HepG2 (cell line): Measurements from ENCODE around the gene SRC. TPM values are rescaled to one million over a fixed set of nuclear protein-coding genes. Genes with fewer than 3 reads are reported as not detected.

Experiments
- CREB3 ChIP-seq: sonication (generic); formaldehyde crosslinking; IDR thresholded peaks from 2 replicates; pipeline ENCODE4 v1.5.0; 2020; ENCODE audit warnings: missing genetic modification reagents
- GATAD1 ChIP-seq: IDR thresholded peaks from 2 replicates; pipeline ENCODE4 v1.6.1; 2016; ENCODE audit warnings: missing genetic modification reagents, missing compliant biosample characterization
- KDM6A ChIP-seq: IDR thresholded peaks from 2 replicates; pipeline ENCODE4 v1.6.1; 2016; ENCODE audit warnings: low read depth
- MAZ ChIP-seq, 2 experiments: sonication (generic) in 1 of 2; formaldehyde crosslinking in 1 of 2; IDR thresholded peaks; 2 replicates each; pipeline versions ENCODE4 v1.5.0 to v1.6.1; 2012 to 2020; ENCODE audit warnings: low read depth in 2 of 2, mild to moderate bottlenecking in 2 of 2, borderline replicate concordance in 1 of 2, improper control_type of control experiment in 1 of 2, low read length in 1 of 2, missing genetic modification reagents in 1 of 2, moderate library complexity in 1 of 2
- POLR2G ChIP-seq: fragments of 200-400 bp; formaldehyde crosslinking; IDR thresholded peaks from 2 replicates; pipeline ENCODE4 v1.6.1; 2018; ENCODE audit warnings: mild to moderate bottlenecking, low read depth, low read length, moderate library complexity
- RAD21 ChIP-seq: fragments of 450-650 bp; formaldehyde crosslinking; IDR thresholded peaks from 2 replicates; pipeline ENCODE4 v1.5.0; 2020; ENCODE audit warnings: mild to moderate bottlenecking
- SETDB1 ChIP-seq: sonication (generic); formaldehyde crosslinking; IDR thresholded peaks from 2 replicates; pipeline ENCODE4 v1.5.1; 2020; ENCODE audit warnings: missing genetic modification reagents, mild to moderate bottlenecking, borderline replicate concordance
- SYNCRIP ChIP-seq: fragments of 200-400 bp; formaldehyde crosslinking; IDR thresholded peaks from 2 replicates; pipeline ENCODE4 v1.6.1; 2018; ENCODE audit warnings: mild to moderate bottlenecking, low read depth, low read length; ENCODE audit not compliant: insufficient read depth
- TARDBP ChIP-seq: sonication (generic); formaldehyde crosslinking; IDR thresholded peaks from 2 replicates; pipeline ENCODE4 v1.8.0; 2022; ENCODE audit warnings: mild to moderate bottlenecking, missing genetic modification reagents
- TBX2 ChIP-seq: sonication (generic); formaldehyde crosslinking; IDR thresholded peaks from 2 replicates; pipeline ENCODE4 v1.5.0; 2020; ENCODE audit warnings: missing genetic modification reagents, mild to moderate bottlenecking, borderline replicate concordance
- USF2 ChIP-seq, 2 experiments: sonication (generic) in 1 of 2; formaldehyde crosslinking in 1 of 2; IDR thresholded peaks; 2 replicates each; pipeline versions ENCODE4 v1.5.1 to v1.6.1; 2011 to 2020; ENCODE audit warnings: borderline replicate concordance in 1 of 2, low read depth in 1 of 2, low read length in 1 of 2, mild to moderate bottlenecking in 1 of 2, missing genetic modification reagents in 1 of 2, moderate library complexity in 1 of 2
- ZNF225 ChIP-seq: sonication (generic); formaldehyde crosslinking; IDR thresholded peaks from 2 replicates; pipeline ENCODE4 v1.4.0; 2020; ENCODE audit warnings: mild to moderate bottlenecking, missing genetic modification reagents
- ZNF674 ChIP-seq: sonication (generic); formaldehyde crosslinking; IDR thresholded peaks from 2 replicates; pipeline ENCODE4 v1.5.0; 2020; ENCODE audit warnings: low read depth, mild to moderate bottlenecking, missing genetic modification reagents
- ZNF740 ChIP-seq: sonication (generic); formaldehyde crosslinking; IDR thresholded peaks from 2 replicates; pipeline ENCODE4 v1.4.0; 2020; ENCODE audit warnings: missing genetic modification reagents
- polyA plus RNA-seq, 8 experiments: library from polyadenylated mRNA; depleted of rRNA in 3 of 8; stranded (reverse) in 7 of 8; unstranded in 1 of 8; fragments of >200 nt; fragmentation: Illumina TruSeq in 4 of 8; extraction: Trizol in 4 of 8; gene quantifications; 2 replicates each; pipeline versions ENCODE4 v1.2.1 to v1.2.3, GENCODE V29; 2011 to 2016; ENCODE audit warnings: low read depth in 4 of 8, missing spikeins in 1 of 8, mixed read lengths in 1 of 8; ENCODE audit not compliant: insufficient read depth in 1 of 8
- total RNA-seq, 5 experiments: library from RNA; depleted of rRNA; stranded (reverse); fragments of >200 nt; fragmentation: Illumina TruSeq; extraction: Trizol; gene quantifications; 2 replicates each; pipeline ENCODE4 v1.2.3, GENCODE V29; 2016; ENCODE audit warnings: low read depth in 1 of 5

SRC gene
- total and polyA plus RNA-seq, 2 of the 13 experiments (the other 11 are each of a cell fraction or from before 2014, with no cell fraction given), result 54.7 to 192 TPM

- no peak for TF ChIP-seq USF2 (IDR thresholded peaks at IDR 0.05; ENCODE audit: low read depth, low read length)
- TF ChIP-seq USF2 (CRISPR knock-in tag; IDR thresholded peaks at IDR 0.05; ENCODE audit: borderline replicate concordance), result no peak
- TF ChIP-seq ZNF674 (CRISPR knock-in tag), result no peak
- TF ChIP-seq CREB3 (CRISPR knock-in tag), result no peak
- no peak for TF ChIP-seq TARDBP (CRISPR knock-in tag)
- no peak for TF ChIP-seq RAD21 (CRISPR knock-in tag)
- TF ChIP-seq ZNF225 (CRISPR knock-in tag), result no peak
- TF ChIP-seq KDM6A (CRISPR knock-in tag), result no peak
- no peak for TF ChIP-seq GATAD1
- TF ChIP-seq SETDB1 (CRISPR knock-in tag), result no peak
- 0 out of 2 replicates have a peak, but pooled peaks have one; percentile 15 for TF ChIP-seq TBX2 (CRISPR knock-in tag)
- TF ChIP-seq POLR2G, result peak; percentile 14; the same call in 1 of the 2 replicates
- no peak for TF ChIP-seq ZNF740
- no peak for TF ChIP-seq MAZ (IDR thresholded peaks at IDR 0.05; ENCODE audit: borderline replicate concordance, low read depth, low read length)
- no peak for TF ChIP-seq MAZ (CRISPR knock-in tag; IDR thresholded peaks at IDR 0.05; ENCODE audit: low read depth)
- no peak for TF ChIP-seq SYNCRIP
- TF ChIP-seq, all 625 proteins: peak for 10
Observed at GRCh38 chr20:37383229-37383989, 37.5 kb downstream of the SRC start (continued).
